ENCODE results near the gene HIPK2.

The HIPK2 gene

DNA sequence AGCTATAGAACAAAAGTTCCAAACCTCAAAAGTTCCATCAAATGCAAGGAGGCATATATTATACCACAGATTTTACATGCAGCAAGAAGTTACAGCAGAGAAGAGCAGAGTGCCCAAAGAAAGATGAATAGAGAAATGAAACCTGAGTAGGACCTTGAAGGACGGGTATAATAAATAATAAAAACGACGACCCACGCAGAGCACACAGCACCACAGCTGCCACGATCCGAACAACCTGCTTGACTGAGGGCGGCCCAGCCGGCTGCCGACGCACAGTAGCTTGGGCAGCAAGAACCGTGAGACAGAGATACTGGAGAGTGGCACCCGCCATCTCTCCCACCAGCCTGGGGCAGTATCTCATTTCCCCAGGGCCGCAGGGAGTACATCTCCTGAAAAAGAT, 79.0 kb downstream of the HIPK2 start:
- no peak for DNase-seq (ENCODE audit: low read depth in 3 of 3, low spot score in 1 of 3)

DNA sequence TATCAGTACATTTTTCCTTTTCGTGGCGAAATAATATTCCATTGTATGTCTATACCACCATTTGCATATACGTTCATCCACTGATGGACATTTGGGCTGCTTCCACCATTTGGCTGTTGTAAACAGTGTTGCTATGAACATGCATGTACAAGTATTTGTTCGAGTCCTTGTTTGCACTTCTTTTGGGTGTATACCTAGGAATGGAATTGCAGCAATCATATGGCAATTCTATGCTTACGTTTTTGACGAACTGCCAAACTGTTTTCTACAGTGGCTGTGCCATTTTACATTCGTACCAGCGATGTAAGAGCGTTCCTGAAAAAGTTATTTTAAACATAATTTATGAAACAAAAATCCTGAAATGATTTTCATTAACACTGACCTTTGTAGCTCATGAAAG, 79.5 kb downstream of the HIPK2 start:
- DNase-seq (ENCODE audit: low read depth in 3 of 3, low spot score in 1 of 3): no peak

DNA sequence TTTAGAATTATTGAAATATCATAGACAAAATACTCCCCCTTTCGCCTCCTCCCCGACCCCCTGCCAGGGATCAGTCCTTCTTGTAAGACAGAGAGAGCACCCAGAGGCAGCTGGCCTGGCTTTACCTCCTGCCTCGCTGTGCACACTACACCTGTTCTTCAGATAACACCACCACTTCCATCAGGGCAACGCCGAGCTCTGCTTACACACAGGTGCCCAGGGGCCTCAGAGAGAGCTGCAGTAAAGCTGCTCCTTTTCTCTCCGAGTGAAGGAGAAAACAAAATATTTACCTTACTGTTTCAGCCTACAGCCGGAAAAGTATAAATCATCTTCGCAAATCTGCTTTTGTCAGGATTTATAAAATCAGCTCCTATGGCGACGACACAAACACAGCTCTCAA, 80.7 kb downstream of the HIPK2 start:
- DNase-seq (ENCODE audit: low read depth in 3 of 3, low spot score in 1 of 3): no peak

DNA sequence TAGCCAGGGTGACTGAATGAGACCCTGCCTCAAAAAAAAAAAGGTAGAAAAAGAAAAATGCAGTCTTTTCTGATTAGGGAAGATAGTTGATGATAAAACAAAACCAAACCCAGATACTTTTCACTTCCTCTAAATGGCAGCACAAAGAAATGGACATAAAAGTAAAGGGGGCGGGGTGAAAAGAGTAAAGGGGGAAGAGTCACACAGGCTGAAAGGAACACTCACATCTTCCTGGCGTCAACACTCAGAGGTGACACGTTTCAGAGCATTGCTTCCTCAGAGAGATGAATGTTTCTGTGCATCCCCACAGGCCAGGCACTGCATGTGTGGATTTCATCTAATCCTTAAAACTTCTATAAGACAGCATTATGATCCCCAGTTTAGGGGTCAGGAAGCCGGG, 81.2 kb downstream of the HIPK2 start:
- no peak for DNase-seq (ENCODE audit: low read depth in 3 of 3, low spot score in 1 of 3)

DNA sequence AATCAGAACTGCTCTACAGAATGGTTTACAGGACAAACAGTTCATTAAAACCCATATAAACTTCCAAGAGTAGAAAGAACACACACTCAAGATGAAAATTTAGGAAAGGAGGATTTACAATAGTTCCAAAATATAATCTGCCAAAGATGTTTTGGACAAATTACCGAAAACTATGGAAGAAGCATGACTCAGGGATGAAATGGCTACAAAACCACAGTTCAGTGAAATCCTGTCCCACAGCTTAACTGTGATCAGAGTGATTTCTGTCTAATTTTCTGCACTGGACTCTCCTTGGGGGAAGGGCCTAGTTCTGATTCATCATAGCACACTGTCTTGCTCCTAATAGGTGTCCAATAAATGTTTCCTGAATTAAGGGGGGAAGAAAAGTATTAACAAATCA, 82.2 kb downstream of the HIPK2 start:
- DNase-seq (ENCODE audit: low read depth in 3 of 3, low spot score in 1 of 3): no peak

DNA sequence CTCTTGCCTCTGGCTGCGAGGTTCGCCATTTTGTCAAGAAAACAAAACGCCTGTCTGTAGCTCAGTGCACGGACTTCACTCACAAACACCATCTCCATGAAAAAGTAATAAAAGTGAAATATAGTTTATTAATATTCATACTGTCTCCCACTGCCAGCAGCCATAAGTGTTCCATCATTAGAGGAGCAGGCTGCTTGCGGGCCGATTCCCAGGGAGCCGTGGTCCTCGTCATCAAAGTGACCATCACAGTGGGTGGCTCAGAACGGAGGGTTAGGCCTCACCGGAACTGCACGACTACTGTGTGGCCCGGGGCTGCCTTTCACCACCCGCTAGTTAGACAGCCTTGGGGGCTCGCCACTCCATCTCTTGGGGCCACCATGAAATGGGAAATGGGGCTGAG, 82.7 kb downstream of the HIPK2 start:
- DNase-seq (ENCODE audit: low read depth in 3 of 3, low spot score in 1 of 3): no peak

DNA sequence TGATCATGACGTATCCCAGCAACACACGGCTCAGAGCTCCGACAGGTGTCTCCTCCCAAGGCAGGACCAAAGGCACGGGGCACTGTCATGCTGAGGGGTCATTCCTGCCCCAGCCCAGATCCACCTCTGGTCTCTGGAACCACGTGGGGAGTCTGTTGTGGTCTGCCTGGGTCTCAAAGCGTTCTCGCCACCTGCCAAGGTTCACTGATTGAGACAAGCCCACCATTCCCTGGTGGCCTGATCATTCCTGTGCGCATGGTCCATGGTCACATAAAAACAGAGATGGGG, 83.5 kb downstream of the HIPK2 start:
- DNase-seq (ENCODE audit: low read depth in 3 of 3, low spot score in 1 of 3): no peak

DNA sequence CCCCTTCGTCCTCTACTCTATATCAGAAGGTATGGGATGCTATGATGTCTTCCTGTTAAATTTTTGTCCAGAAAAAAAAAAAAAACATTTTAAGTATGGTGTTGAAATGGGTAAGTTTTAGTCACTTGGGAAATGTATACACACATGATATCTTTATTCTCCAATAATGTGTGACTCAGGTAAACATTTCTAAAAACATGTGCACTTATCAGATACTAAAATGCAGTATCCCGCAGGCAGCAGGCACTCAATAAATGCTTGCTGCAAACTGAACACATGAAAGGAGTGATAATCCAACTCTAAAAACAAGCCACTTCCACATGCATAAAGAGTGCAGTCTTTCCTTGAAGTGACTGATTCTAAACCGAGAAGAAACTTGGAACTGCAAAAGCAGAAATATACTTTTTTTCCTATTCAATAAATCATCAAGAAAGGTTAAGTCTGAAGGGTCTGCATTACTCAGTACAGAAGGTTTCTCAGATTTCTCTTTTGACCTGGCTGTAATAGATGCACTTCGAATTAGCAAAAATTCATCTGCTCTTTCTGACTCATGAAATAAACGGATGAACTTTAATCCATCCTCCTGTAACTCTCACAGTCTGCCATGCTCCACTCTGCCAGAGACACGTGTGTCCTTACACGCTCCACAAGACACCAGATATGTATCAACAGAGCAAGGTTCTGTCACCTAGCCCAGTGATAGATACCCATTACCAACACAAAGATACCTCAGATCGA, 84.0 kb downstream of the HIPK2 start:
- no peak for DNase-seq (ENCODE audit: low read depth in 3 of 3, low spot score in 1 of 3)

DNA sequence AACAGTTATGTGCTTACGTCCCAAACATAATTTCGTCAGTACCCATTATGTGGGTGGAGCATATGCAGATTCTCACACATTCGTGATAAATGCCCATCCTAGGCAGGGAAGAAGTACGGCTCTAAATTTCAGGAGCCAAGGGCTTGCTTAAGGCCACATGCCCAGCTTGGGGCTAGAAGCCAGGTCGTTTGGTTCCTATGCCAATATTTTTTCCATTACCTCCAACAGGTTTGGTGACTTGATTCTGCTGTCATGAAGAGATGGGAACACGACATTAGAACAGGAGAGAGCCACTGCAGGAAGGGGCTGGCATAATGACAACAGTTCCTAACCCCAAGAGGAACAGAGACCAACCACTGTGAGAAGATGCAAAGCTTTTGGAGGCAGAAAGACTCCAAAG, 85.1 kb downstream of the HIPK2 start:
- no peak for DNase-seq (ENCODE audit: low read depth in 3 of 3, low spot score in 1 of 3)

DNA sequence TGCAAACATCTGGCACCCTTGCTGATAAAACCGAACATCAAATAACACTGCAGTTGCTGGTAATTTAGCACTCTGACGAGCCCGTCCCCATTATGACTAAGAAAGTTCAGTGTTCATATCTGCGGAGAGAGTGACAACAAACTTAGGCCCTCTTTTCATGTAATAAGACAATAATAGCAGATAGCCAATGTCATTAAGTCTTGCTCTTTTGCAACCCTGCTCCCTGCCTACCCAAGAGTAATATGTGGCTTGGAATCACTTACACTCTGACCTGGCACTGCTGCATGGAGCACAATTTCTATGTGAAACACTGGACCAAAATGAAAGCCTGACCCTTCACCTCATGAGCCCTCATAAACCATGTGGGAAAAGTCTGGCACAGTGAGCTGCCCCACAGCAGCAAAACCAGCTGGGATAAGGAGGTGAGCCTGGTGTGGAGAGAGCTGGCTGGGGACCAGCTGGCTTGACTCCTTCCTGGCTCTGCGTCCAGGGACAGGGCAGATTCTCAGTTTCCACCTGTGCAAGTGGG, 86.5 kb downstream of the HIPK2 start:
- DNase-seq (ENCODE audit: low read depth in 3 of 3, low spot score in 1 of 3): no peak

DNA sequence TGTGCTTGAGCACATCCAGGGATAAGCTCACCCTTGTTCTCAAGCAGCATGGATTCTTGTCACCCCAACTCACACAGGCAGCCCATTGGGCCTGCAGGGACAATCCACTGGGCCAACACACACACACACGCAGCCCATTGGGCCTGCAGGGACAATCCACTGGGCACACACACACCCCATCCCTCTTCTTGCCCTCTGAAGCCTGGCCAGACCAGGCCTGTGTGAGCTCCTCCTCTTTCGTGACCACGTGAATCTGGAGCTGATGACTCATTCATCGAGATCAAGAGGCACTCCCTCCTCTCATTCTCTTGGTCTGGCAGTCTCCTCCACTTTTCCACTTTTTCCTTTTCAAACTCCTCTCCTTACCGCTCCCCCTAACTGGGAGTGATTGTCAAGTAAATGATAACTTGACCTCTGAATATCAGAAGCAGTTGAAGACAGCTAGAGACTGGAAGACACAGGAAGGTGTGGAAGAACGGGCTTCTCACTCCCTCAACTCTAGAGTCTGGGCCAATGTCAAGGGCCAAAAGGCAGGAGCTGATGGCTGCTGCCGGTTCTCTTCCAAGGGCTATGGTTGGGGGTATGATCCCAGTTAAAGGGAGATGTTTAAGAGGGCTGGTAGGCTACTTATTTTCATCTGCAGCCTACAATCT, 89.7 kb downstream of the HIPK2 start:
- no peak for DNase-seq (ENCODE audit: low read depth in 3 of 3, low spot score in 1 of 3)

DNA sequence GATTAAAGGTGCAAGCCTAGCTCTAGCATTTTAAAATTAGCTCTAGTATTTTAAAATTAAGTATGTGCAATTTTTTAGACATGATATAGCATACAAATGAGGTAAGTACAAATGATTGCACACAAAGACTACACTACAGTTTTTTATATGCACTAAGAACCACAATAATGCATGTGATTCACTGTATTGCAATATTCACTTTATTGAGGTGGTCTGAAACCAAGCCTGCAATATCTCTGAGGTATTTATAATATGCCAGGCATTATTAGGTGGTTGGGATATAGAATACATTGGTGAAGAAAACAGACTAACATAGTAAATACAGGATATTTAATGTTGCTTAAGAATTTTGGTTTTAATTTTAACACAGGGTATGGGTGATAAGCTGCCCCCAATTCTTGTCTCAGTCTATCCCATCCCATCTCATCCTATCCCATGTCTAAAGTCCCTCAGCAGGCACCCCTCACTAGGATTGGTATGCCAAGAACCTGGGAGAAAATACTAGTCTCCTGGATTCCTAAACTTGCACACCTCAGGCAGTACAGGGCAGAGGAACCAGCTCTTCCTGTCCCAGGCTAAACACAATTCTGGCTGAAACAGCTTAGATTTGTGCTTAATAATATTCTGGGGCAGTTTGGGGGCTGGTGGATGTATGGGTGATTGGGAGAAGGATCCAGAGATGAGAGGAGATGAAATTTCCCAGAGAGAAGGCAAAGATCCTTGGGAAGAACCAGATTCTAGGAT, 90.4 kb downstream of the HIPK2 start:
- no peak for DNase-seq (ENCODE audit: low read depth in 3 of 3, low spot score in 1 of 3)

DNA sequence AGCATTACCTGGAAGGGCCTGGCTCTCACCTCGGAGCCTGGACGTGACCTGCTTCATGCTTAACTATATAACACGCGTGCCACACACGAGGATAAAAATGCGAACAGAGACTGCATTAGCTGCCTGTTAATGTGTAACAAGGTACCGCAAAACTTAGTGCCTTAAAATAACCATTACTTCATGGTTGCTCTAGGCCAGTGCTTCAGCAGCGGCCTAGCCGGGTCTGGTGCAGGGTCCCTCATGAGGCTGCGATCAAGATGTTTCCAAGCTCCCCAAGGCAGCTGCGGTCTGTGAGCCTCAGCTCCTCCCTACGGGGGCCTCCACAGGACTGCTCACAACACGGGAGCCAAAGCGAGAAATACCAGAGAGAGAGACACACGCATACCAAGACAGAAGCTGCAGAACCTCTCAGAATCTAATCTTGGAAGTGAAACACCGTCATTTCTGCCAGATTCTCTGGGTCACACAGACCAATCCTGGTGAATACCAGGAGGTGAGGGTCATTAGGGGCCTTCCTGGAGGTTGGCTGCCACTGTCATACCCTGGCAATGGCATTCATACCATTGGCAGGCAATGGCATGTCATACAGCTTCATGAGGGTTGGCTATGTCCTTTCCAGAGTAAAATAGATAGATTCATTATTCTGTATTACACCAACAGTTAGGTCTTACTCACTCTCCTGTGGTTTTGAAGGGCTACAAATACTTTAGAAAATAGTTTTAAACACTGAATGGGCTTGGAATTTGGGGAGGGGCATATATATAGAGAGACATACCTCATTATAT, 94.5 kb downstream of the HIPK2 start:
- no peak for DNase-seq (ENCODE audit: low read depth in 3 of 3, low spot score in 1 of 3)

DNA sequence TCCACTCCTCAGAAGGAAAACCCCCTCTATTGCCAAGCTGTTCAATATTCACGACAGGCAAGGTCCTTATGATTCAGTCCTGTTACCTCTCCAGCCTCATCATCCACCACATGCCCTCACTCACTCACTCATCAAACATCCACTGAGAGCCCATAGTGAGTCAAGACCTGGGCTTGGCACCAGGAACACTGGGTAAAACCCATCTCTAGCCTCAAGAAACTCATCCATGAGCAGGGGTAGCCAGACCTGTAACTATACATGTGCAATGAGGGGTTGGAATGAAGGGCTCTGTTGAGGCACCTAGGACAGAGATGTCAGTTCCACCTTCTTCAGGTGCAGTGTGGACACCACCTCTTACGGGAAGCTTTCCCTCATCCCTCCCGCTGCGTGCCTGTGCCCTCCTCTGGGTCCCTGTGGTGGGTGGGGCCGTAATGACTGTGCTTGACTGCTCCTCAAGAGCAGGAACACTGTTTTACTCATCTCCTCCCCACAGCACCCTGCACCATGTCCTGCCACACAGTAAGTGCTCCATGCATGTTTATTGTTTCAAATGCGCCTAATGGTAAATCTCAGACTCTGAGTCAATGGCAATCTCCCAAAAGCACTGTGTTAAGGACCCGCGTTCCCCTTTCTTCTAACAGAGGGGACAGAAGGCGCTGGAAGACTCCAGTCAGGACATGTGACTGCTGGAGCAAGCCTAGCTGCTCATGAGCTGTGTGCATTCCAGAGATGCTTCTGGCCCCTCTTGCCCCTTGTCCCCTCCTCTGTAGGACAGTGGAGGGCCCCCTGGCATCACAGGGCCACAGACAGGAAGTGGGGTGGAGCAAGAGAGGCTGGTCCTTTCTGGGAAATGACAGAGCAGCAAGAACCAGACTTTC, 95.4 kb downstream of the HIPK2 start:
- DNase-seq (ENCODE audit: low read depth in 3 of 3, low spot score in 1 of 3): no peak

DNA sequence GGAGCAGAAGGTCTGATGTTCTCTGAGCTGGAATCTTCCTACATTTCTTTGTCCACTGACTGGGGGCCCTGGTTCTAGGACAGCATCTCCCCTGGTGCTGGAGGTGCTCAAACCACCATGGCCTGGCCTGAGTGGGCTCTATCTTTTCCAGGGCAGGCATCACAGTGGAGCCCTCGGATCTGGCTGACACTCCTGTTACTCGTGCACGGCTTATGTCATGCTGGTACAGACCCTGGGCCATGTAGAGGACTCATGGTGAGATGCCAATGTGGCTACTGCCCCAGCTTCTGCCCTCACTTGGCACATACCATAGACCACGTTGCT, 96.0 kb downstream of the HIPK2 start:
- DNase-seq (ENCODE audit: low read depth in 3 of 3, low spot score in 1 of 3): no peak

DNA sequence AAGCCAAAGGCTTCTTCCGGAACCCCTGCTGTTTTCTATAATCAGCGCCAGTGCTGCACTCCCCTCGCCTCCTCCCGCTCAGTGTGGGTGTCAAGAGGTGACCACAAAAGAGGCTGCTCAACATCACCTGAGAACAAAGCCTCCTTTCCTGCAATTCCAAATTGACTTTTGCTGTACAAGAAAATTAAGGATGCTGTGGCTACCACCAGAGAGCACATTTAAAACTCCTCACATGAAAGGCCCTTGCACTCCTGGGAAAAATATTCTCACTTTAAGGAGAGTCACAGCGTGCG, 96.4 kb downstream of the HIPK2 start:
- no peak for DNase-seq (ENCODE audit: low read depth in 3 of 3, low spot score in 1 of 3)

DNA sequence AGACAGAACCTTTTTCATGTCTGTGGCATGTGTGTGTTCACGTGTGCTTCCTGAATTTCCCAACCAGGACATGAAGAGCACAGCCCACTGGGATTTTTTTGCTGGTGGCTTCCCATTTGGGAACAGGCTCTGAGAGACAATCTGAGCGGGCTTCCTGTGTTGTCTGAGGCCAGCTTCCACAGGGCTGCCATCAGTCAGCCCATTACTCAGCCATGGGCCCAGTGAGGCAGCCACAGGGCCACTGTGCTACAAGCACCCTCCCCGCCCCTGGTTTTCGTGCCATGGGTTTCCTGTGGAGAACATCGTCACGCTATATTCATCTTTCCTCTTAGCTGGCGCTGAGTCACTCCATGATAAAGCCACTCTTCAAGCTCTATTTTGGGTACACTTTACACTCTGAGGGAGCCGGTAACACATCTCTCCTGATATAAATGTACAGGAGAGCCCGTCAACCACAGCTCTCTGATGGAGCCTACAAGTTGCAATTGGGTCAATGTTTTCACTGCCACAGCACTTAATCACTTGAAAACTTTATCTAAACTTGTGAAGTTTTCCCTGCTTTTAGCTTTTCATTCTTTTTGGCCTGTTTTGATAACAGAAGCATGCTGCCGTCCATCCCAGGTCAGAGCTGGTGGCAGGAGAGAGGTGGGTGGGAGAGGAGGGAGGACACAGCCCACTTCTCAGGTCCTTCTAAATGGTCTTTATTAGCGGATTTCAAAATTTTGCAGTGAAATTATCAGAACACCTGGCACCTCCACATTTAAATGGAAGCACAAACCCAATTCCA, 96.9 kb downstream of the HIPK2 start:
- DNase-seq (ENCODE audit: low read depth in 3 of 3, low spot score in 1 of 3): peak; percentile 5 to 38 (median 17)

DNA sequence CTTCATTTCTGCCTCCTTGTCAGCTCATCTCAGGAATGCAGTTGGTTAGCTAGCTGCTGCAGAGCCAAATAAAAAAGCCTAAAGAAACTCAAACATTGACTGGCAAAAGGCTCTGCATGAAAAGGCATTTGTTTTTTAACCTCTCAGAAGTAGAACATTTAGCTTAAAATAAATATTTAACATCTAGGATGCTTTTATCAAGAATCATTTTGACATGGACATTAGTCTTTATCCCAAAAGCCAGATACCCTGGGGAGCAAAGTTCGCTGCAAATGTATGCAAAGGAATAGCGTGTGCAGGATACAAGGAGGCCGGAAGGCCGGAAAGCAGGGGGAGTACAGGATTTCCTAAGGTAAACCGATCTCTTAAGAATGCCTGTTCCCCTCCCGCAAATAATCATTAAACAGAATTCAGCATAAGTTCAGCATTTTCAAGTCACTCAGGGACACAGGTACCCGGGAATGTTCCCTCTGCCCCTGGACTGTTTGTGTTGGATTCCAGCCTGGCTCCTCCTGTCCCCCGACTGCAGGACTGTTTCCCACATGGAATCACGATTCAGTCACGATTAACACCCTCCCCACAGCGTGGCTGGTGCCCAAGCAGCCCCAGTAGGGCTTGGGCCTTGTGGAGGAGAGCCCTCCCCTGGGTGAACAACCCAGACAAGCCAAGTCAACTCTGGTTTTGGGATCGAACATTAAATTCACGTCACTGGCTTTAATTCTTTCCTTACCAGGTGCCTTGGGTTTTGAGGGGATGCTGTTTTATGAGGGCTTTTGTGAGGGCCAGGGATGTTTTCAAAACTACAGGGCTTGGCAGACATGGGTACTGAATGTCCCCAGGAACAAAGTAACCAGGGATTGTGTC, 97.8 kb downstream of the HIPK2 start:
- DNase-seq (ENCODE audit: low read depth in 3 of 3, low spot score in 1 of 3): no peak

DNA sequence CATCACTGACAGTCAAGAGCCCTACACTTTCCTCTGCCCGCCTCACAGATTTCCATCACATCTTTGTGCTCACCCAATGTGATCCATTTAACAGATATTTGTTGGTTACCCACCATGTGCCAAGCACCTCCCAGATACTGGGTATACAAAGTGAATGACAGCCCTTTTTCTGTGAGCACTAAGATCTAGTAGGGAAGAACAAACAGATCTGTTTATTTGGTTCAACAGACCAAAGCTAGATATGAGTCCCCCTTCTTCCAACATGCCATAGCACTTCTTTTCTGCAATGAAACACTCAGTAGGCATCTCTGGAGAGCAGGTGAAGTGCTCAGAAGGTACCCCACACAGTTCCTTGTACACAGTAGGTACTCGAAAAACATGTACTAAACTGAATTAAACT, 101.4 kb downstream of the HIPK2 start:
- no peak for DNase-seq (ENCODE audit: low read depth in 3 of 3, low spot score in 1 of 3)
